Measurements from ENCODE around the gene ENTHD1. TPM values are rescaled to one million over a fixed set of nuclear protein-coding genes. Genes with fewer than 3 reads are reported as not detected.

Gene ENTHD1
- total RNA-seq, 3 donors from 2014 or later, result not detected

GRCh38 chr22:39910876-39911613 lies 17.5 kb upstream of the ENTHD1 start:
- H3K4me3 ChIP-seq, result no peak overlapping the region
- no peaks in the 10 kb centered on the region for H3K4me1 ChIP-seq (ENCODE audit: low read depth)
- no peaks in the 10 kb centered on the region for H3K9me3 ChIP-seq
- ATAC-seq, result no peak
- DNase-seq, result no peak
- intact Hi-C loops (cut with DNase I, micrococcal nuclease), result loop anchor here in 1 of 2 donors (10.0 kb wide), 1 partner anchor 56 kb away; no protein-coding TSS in a partner anchor
- no peak for TF ChIP-seq CTCF (IDR thresholded peaks at IDR 0.05)
- H3K36me3 ChIP-seq (ENCODE audit: low read depth), result no peaks in the 10 kb centered on the region

- no peaks in the 10 kb centered on the region for H3K4me1 ChIP-seq (ENCODE audit: low read depth)
- no peak for TF ChIP-seq CTCF (IDR thresholded peaks at IDR 0.05)
- ATAC-seq (peak; percentile 54), DNase-seq (no peak)
- H3K4me3 ChIP-seq, result no peak overlapping the region
- no peaks in the 10 kb centered on the region for H3K36me3 ChIP-seq (ENCODE audit: low read depth)
- intact Hi-C loops (cut with DNase I, micrococcal nuclease), result no loop called here
- no peaks in the 10 kb centered on the region for H3K9me3 ChIP-seq
Observed at GRCh38 chr22:39908737-39909136, 15.2 kb upstream of the ENTHD1 start.

GRCh38 chr22:39908136-39908535 lies 14.6 kb upstream of the ENTHD1 start:
- ATAC-seq, result no peak
- TF ChIP-seq CTCF (IDR thresholded peaks at IDR 0.05), result no peak
- intact Hi-C loops (cut with DNase I, micrococcal nuclease), result no loop called here
- Histone ChIP-seq H3K4me3 (no peak overlapping the region), H3K4me1 (ENCODE audit: low read depth) (no peaks in the 10 kb centered on the region), H3K36me3 (ENCODE audit: low read depth) (no peaks in the 10 kb centered on the region), H3K9me3 (no peaks in the 10 kb centered on the region)
- no peak for DNase-seq

- TF ChIP-seq CTCF (IDR thresholded peaks at IDR 0.05), result no peak
- Histone ChIP-seq H3K4me1 (ENCODE audit: low read depth) (no peaks in the 10 kb centered on the region), H3K9me3 (no peaks in the 10 kb centered on the region)
Observed at GRCh38 chr22:39907605-39908097, 14.1 kb upstream of the ENTHD1 start.

GRCh38 chr22:39907047-39907446 lies 13.5 kb upstream of the ENTHD1 start:
- no peak overlapping the region for H3K4me3 ChIP-seq

More at GRCh38 chr22:39907605-39908097, 14.1 kb upstream of the ENTHD1 start:
- H3K4me3 ChIP-seq, result no peak overlapping the region
- H3K36me3 ChIP-seq (ENCODE audit: low read depth), result no peaks in the 10 kb centered on the region
- intact Hi-C loops (cut with DNase I, micrococcal nuclease), result no loop called here
- DNase-seq (no peak), ATAC-seq (peak; percentile 24)

More at GRCh38 chr22:39907047-39907446, 13.5 kb upstream of the ENTHD1 start:
- DNase-seq, result no peak
- no peak for TF ChIP-seq CTCF (IDR thresholded peaks at IDR 0.05)
- H3K4me1 ChIP-seq (ENCODE audit: low read depth), result no peaks in the 10 kb centered on the region
- intact Hi-C loops (cut with DNase I, micrococcal nuclease), result no loop called here
- H3K9me3 ChIP-seq, result no peaks in the 10 kb centered on the region
- ATAC-seq, result no peak
- no peaks in the 10 kb centered on the region for H3K36me3 ChIP-seq (ENCODE audit: low read depth)

Measured in mucosa of descending colon (tissue), 3 donors.